ENCODE measurements around the gene CRTC1. TPM values are rescaled to one million over a fixed set of nuclear protein-coding genes. Genes with fewer than 3 reads are reported as not detected.

Gene CRTC1
- polyA plus RNA-seq, 2 of the 4 experiments (the other 2 are of a cell fraction), result 0.87 to 4.0 TPM

- ChIA-PET CTCF (no interaction called here), POLR2A (no interaction called here)
- H3K9me3 ChIP-seq, result no peaks in the 10 kb centered on the region
- H3K4me3 ChIP-seq, result peak within 1 kb of the TSS; percentile 92
- peak in 1 of 2 experiments; percentile 3; a peak in 2 of 6 replicates for ATAC-seq
- H3K27ac ChIP-seq, result peak within 1 kb of the TSS; percentile 87
- 0% methylated on average over 1 of the region's 47 CpGs for WGBS (ENCODE audit: missing lambda C conversion rate)
- peaks cover 10% of the 10 kb centered on the region; the same call in 1 of the 3 replicates for H3K4me1 ChIP-seq
- TF ChIP-seq RNF2 (IDR thresholded peaks at IDR 0.05; ENCODE audit: borderline replicate concordance, low read depth) (no peak), PHF8 (IDR thresholded peaks at IDR 0.05; ENCODE audit: borderline replicate concordance, low read depth) (peak; percentile 64; the same call in 1 of the 2 replicates), ESRRA (IDR thresholded peaks at IDR 0.05; ENCODE audit: borderline replicate concordance, low read length) (no peak), HMGXB4 (CRISPR knock-in tag; IDR thresholded peaks at IDR 0.05; ENCODE audit: borderline replicate concordance) (no peak), ZC3H11A (IDR thresholded peaks at IDR 0.05) (no peak), CBX2 (IDR thresholded peaks at IDR 0.05; ENCODE audit: borderline replicate concordance, low read depth) (no peak), E2F6 (IDR thresholded peaks at IDR 0.05; ENCODE audit: borderline replicate concordance, low read depth) (no peak), RFX5 (IDR thresholded peaks at IDR 0.05) (no peak), KDM5A (IDR thresholded peaks at IDR 0.05) (peak; percentile 56; the same call in 1 of the 2 replicates), MAFK (IDR thresholded peaks at IDR 0.05; ENCODE audit: partially characterized antibody) (no peak), BCL3 (IDR thresholded peaks at IDR 0.05) (no peak)
- peak within 1 kb of the TSS; percentile 99 for H3K4me2 ChIP-seq
- no peak for FAIRE-seq
- DNase-seq (ENCODE audit: low read depth in 1 of 2, low spot score in 1 of 2), result no peak
Measured at GRCh38 chr19:18636969-18637629, 46.4 kb upstream of the CRTC1 start, which contains the start of gene KLHL26. Gene KLHL26 (plus strand): TSS chr19:18637028. CDS start chr19:18637055, 27 bp downstream.

- 63% methylated on average over 3 of the region's 3 CpGs for WGBS (ENCODE audit: missing lambda C conversion rate)
- peak overlapping the region; percentile 99 for H3K4me2 ChIP-seq
- ATAC-seq (peak in 1 of 2 experiments; percentile 18; a peak in 1 of 6 replicates), FAIRE-seq (no peak), DNase-seq (ENCODE audit: low read depth in 1 of 2, low spot score in 1 of 2) (peak; percentile 31 to 38)
- H3K9me3 ChIP-seq, result no peaks in the 10 kb centered on the region
- peaks cover 10% of the 10 kb centered on the region; the same call in 1 of the 3 replicates for H3K4me1 ChIP-seq
- CTCF ChIA-PET, result interaction anchor here (1.5 kb wide), 1 partner anchor 209 kb away, joined by 3 read pairs; no protein-coding TSS in a partner anchor
- peak overlapping the region in 1 of 2 experiments; percentile 87; a peak in 4 of 6 replicates for H3K27ac ChIP-seq
- peak overlapping the region; percentile 92 for H3K4me3 ChIP-seq
- POLR2A ChIA-PET, result no interaction called here
- peak in 1 of 2 experiments; percentile 19; a peak in 1 of 5 replicates for TF ChIP-seq RAD21 (conservative IDR thresholded peaks at IDR 0.05 in 1 of 2, IDR thresholded peaks at IDR 0.05 in 1 of 2)
- no peak for TF ChIP-seq RFX5 (IDR thresholded peaks at IDR 0.05)
Measured at GRCh38 chr19:18637673-18638630, 45.5 kb upstream of the CRTC1 start.

GRCh38 chr19:18639706-18640243 lies 43.7 kb upstream of the CRTC1 start:
- Histone ChIP-seq H3K9me3 (no peaks in the 10 kb centered on the region), H3K27ac (no peak overlapping the region), H3K4me3 (no peak overlapping the region), H3K4me2 (no peak overlapping the region), H3K4me1 (peaks cover 10% of the 10 kb centered on the region; the same call in 1 of the 3 replicates)
- WGBS (ENCODE audit: missing lambda C conversion rate), result 81% methylated on average over 8 of the region's 8 CpGs
- FAIRE-seq (no peak), DNase-seq (ENCODE audit: low read depth in 1 of 2, low spot score in 1 of 2) (no peak), ATAC-seq (no peak)
- POLR2A ChIA-PET, result interaction anchor here (0.7 kb wide), 1 partner anchor 63 kb away, joined by 3 read pairs; no protein-coding TSS in a partner anchor
- no peak for TF ChIP-seq HES2 (IDR thresholded peaks at IDR 0.05)
- no peak for TF ChIP-seq RARB (CRISPR knock-in tag; IDR thresholded peaks at IDR 0.05)
- TF ChIP-seq ELK1 (IDR thresholded peaks at IDR 0.05; ENCODE audit: low read depth, low read length), result no peak
- TF ChIP-seq ESRRA (IDR thresholded peaks at IDR 0.05; ENCODE audit: borderline replicate concordance, low read length), result no peak
- no peak for TF ChIP-seq PBX3 (IDR thresholded peaks at IDR 0.05)
- no peak for TF ChIP-seq POLR2A (IDR thresholded peaks at IDR 0.05; ENCODE audit: low read length)
- no peak for TF ChIP-seq JUN (IDR thresholded peaks at IDR 0.05)
- no peak for TF ChIP-seq CBX8 (IDR thresholded peaks at IDR 0.05)
- TF ChIP-seq HOXB5 (CRISPR knock-in tag; IDR thresholded peaks at IDR 0.05), result no peak
- no peak for TF ChIP-seq ZSCAN20 (CRISPR knock-in tag; IDR thresholded peaks at IDR 0.05)
- TF ChIP-seq HOXA7 (CRISPR knock-in tag; IDR thresholded peaks at IDR 0.05), result no peak
- CTCF ChIA-PET, result interaction anchor here (1.2 to 2.1 kb wide), 3 partner anchors 23 to 207 kb away, joined by 3 to 12 read pairs (median 3); no protein-coding TSS in a partner anchor

All from A549 (cell line).